Sigmoid colon (tissue), 4 donors: ENCODE data around the gene PEX7.

ENCODE experiments used
- POLR2AphosphoS5 ChIP-seq, 4 donors: sonication (generic); formaldehyde crosslinking; IDR thresholded peaks; one replicate each; pipeline ENCODE4 v1.6.1; 2017; ENCODE audit warnings: antibody characterized with exemption in 4 of 4
- TF ChIP-seq, protein P1 (sequence below), 4 experiments: fragments of 450-650 bp in 3 of 4; fragments of 200-600 bp in 1 of 4; IDR thresholded peaks; one replicate each; pipeline ENCODE4 v1.5.1; 2016 to 2019; ENCODE audit warnings: antibody characterized with exemption in 4 of 4, mild to moderate bottlenecking in 3 of 4, moderate library complexity in 2 of 4

DNA sequence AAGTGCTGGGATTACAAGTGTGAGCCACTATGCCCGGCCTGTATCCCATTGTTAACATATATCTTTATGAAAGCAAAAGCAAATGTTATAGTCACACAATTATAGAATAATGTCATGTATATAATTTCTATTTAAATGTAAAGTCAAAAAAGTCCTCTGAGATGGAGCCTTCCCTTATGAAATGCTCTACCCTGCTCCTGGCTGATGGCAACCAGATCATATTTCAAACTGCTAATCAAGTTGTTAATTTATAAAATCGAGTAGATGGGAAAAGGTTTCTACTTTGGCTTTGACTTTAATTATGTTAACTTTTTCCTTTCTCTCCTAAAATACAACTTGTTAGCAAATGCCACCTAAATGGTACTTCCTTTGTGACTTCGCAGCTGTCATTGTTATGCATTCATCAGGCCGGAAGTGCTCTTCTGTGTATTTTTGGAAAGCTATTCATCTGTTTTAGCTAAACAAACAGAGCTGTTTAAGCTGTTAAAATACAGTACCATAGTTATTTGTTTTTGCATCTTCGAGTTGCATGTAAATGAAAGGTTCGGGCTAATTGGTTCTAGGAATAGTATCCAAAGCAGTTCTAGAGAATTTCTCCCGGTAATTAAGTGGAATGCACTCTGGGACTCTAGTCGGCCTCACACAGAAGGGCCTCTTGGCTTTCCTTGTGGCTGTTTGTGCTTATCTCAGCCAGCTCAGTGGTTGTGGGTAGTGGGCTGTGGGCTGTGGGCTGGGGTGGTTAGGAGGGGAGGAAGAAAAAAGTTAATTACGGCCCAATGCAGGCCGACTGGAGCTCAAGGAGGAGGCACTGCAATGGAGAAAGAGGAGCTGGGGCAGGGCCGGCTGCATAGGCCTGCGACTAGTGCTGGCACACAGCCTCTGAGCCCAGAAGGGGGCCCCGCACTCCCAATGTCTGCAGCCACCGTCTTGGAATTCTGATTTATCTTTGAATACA lies 134.5 kb downstream of the PEX7 start:
- no peak for TF ChIP-seq POLR2AphosphoS5 (IDR thresholded peaks at IDR 0.05)
- TF ChIP-seq, protein P1, sequence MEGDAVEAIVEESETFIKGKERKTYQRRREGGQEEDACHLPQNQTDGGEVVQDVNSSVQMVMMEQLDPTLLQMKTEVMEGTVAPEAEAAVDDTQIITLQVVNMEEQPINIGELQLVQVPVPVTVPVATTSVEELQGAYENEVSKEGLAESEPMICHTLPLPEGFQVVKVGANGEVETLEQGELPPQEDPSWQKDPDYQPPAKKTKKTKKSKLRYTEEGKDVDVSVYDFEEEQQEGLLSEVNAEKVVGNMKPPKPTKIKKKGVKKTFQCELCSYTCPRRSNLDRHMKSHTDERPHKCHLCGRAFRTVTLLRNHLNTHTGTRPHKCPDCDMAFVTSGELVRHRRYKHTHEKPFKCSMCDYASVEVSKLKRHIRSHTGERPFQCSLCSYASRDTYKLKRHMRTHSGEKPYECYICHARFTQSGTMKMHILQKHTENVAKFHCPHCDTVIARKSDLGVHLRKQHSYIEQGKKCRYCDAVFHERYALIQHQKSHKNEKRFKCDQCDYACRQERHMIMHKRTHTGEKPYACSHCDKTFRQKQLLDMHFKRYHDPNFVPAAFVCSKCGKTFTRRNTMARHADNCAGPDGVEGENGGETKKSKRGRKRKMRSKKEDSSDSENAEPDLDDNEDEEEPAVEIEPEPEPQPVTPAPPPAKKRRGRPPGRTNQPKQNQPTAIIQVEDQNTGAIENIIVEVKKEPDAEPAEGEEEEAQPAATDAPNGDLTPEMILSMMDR (IDR thresholded peaks at IDR 0.05), result no peak
